LoVo (cell line): ENCODE results near the gene FMN2.

Experiments
- DNase-seq: peaks from one replicate; pipeline ENCODE4 v3.0.0-alpha.2; 2016; ENCODE audit warnings: low spot score

The FMN2 gene

DNA sequence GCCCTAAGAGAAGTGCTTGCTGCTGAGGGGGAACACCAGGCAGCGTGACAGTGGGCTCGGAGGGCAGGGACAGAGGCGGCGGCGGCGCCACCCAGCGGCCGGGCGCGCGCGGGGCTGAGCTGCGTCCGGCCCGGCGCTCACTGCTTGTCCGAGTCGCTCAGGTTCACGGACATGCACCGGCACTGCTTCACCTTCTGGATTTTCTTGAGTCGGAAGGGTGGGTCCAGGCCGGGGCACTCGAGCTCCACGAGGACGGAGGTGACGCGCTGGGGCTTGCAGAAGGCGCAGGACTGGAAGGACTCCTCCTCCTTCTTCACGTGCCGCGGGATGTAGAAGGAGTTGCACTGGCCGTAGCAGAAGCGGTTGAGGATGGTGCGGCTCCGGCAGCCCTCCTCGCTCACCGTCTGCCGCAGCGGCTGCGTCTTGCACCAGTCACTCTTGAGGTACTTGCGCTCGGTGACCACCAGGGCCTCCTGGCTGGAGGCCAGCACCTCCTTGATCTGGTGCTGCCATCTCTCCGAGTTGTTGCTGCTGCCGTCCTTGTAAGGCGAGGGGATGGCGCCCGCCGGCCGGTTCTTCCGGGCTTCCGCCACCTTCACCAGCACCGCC lies 401.3 kb downstream of the FMN2 start:
- no peak for DNase-seq

DNA sequence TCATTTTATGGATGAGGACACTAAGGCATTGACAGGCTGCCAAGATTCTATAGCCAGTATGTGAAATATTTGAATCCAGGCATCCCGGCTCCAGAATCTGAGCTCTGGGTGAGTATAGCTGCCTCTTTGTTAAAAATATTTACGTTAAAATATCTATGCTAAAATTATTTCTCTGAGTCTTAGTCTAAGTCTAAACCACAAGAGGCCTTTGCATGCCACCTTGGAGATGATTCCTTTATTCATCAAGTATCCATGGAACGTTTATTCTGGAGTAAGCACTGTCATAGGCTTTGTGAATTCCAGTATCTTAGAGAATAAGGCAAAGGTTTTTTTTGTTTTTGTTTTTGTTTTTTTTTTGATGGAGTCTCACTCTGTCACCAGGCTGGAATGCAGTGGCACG lies 403.9 kb downstream of the FMN2 start:
- DNase-seq = no peak

DNA sequence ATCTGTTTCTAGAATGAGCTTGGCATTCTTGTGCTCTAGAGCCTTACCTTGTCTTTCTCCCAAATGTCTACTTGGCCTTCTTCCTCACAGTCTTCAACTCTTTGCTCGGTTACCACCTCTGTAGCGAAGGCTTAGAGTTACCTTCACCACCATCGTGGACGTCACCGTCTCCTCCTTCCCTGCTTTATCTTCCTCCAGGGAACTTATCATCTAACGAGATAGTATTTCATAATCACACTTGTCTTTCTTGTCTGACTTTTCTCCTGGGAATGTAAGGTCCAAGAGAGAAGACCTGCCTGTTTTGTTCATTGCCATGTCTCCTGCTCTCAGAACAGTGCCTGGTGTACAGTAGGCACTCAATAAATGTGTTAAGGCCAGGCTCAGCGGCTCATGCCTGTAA lies 404.7 kb downstream of the FMN2 start:
- no peak for DNase-seq

GRCh38 chr1:240496941-240497340 lies 405.3 kb downstream of the FMN2 start:
- peak; percentile 6 for DNase-seq

DNA sequence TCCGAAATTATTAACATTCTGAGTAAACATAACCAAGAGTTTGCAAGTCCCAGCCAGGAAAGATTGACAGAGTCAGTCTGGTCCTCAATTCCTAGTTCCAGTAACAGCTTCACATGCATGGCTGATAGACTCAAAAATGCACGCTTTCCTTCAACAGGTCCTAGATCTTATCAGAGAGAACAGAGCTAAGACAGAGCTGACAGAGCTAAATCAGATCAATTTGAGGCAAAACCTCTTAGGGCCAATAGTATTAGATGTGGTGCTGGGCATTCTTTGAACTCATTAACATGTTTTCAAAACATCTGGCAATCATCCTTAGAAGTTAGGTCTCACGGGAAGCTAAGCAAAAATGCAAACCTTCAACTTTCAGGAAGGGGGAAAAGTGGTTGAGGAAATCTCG lies 406.2 kb downstream of the FMN2 start:
- no peak for DNase-seq

DNA sequence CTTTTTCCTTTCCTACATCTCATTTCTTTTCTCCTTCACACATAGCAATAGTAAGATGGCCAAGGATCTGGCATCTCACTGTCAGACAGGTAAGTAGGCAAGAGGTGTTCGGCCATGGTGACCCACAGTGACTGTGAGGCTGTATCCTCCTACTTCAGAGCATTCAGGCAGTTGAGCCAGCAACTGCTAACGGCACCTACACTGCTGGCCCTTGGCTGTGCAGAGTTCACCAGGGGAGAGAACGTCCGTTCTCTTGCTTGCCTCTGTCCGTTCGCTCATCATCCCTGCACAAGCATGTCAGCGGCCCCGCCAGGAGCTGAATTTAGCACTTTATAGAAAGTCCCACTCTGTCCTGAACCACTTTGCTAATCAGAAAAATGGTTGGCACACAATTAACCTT lies 406.7 kb downstream of the FMN2 start:
- DNase-seq = no peak

DNA sequence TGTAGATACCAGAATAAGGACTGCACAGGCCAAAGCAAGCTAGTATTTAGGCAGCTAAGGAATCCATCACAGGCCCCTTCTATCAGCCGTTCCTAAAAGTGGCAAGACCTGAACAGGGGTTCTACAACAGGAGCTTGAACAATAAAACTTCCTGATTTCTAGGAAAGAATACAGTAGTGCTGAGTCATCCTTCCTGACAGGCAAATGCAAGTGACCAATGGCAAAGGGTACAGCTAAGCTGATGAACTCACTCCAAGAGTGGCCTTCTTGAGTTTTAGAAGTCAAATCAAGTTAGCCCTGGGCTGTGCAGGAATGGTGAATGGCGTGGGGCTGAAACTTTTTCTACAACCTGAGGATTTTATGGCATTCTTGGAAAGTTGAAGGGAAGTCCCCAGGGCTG lies 407.3 kb downstream of the FMN2 start:
- DNase-seq = no peak

DNA sequence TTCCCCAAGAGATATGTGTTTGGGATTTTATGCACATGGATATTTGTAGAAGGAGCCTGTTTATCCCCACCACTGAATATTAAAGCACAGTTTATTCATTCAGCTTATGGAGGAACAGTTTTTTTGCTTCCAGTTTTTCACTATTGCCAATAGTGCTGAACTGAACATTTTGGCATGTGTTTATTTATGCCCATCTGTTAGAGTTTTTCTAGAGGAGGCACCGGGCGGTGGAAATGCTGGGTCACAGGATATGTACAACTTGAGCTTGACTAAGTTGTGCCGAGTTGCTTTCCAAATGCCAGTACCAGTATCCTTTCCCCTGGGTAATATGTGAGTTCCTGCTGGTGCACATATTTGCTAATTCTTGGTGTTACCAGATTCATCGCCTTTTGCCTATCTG lies 409.0 kb downstream of the FMN2 start:
- no peak for DNase-seq

DNA sequence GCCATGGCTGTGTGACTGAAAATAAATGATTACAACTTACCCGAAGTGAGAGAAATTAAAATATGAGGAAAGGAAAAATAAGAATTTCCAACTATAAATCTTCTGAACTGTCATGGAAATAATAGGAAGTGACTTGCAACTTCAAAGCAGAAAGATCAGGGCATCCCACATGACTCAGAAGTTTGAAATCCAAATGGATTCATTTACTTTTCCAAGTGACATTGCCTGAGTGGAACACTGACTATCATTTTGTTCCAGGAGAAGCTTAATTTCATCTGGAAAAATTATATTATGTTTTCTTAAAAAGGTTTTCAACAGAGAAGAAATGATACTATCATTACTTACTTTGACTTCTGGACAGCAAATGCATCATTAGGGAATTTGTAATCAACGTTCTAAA lies 409.4 kb downstream of the FMN2 start:
- no peak for DNase-seq

DNA sequence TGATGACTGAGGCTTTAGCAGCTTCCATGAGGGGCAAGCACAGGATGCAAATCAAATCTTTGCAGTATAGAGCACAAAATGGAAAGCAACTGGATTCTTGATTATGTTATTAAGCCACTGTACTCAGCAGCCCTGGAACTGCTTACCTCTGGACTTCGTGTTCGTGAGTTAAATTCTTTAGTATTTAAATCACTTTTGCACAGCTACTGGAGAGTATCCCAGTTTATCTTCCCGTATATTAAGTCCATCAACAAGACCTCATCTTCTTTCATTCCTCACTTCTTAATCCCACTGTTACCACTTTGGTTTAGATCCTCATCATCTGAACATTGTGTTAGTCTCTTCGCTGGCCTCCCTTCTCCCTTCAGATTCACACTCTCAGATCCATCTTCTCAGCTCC lies 411.4 kb downstream of the FMN2 start:
- no peak for DNase-seq

DNA sequence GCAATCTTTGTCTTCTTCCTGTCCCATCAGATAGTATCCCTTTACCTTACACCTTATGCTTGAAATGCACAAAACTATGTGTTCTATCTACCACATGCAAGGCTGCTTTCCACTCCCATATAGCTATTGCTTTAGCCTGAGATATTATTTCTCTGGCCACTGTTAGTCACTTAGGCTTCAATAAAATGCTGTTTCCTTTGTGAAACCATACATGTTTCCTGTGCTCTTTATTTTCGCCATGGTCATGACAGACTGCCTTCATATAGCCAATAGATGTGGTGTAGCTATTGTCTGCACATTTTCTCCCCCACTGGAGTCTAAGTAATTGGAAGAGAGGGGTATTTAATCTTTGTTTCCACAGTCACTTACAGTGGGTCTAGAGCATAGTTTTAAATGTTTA lies 411.9 kb downstream of the FMN2 start:
- no peak for DNase-seq

- no peak for DNase-seq
Observed at GRCh38 chr1:240506176-240506575, 414.5 kb downstream of the FMN2 start.

- no peak for DNase-seq
Observed at GRCh38 chr1:240508201-240508600, 416.5 kb downstream of the FMN2 start.

DNA sequence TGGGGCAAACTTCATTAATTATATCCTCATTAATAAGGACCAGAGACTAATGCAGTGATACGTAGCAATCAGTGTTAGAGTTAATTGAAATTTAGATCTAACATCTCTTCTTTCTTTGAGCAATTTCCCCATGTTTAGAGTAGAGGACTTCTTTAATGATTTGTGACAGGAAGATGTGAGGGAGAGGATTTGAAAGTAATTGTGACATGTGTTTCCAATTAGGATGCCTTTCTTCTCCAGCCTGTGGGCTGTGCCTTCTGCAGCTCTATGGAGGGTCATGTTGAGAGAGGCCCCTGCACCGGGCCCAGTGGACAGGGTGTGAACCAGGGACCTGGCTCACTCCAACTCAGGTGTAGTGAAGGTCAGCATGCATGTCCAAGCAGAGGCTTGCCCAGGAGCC lies 417.3 kb downstream of the FMN2 start:
- DNase-seq = no peak

- DNase-seq = no peak
Observed at GRCh38 chr1:240511789-240512188, 420.1 kb downstream of the FMN2 start.

DNA sequence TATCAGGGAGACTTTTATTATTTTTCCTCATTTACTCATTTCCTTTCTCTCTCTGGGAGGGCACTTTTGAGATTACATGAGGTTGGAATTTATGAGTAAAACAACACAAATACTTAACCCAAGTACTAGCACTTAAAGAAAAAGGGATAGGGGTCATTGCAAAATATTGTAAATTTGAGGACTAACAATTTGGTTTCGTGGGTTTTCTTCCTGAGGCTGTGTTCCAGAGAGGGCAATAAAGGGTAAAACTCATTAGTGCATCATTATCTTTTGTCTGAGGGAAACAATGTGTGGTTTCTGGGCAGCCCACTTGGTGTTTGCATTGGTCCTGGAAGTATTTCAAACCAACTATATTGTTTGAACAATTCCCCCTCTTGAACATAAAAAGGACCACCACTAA lies 423.8 kb downstream of the FMN2 start:
- DNase-seq = no peak

- no peak for DNase-seq
Observed at GRCh38 chr1:240516069-240516468, 424.4 kb downstream of the FMN2 start.

GRCh38 chr1:240517891-240518290 lies 426.2 kb downstream of the FMN2 start:
- no peak for DNase-seq

- DNase-seq = no peak
Observed at GRCh38 chr1:240522122-240522822, 430.6 kb downstream of the FMN2 start.

GRCh38 chr1:240524356-240525069 lies 432.8 kb downstream of the FMN2 start:
- no peak for DNase-seq
